ENCODE data around the gene DOLPP1. TPM values are rescaled to one million over a fixed set of nuclear protein-coding genes. Genes with fewer than 3 reads are reported as not detected.

The DOLPP1 gene
- total and polyA plus RNA-seq, 2 of the 8 experiments (the other 6 are each of a cell fraction or from before 2014, with no cell fraction given): 36.0 to 45.3 TPM

- 87% methylated on average over 8 of the region's 8 CpGs; no CpG with 5 or more reads in 1 of the 2 experiments for WGBS, 2 experiments (ENCODE audit: extremely low coverage in 1 of 2, insufficient coverage in 1 of 2, insufficient read length in 1 of 2, insufficient replicate concordance in 2 of 2, low coverage in 1 of 2, low lambda C conversion rate in 2 of 2, missing lambda C conversion rate in 1 of 2)
- H3K79me2 ChIP-seq (ENCODE audit: control insufficient read depth in 1 of 2, insufficient read depth in 2 of 2, low read length in 2 of 2): peaks cover 0 to 16% of the 10 kb centered on the region in 2 experiments; a peak in 2 of 4 replicates
- no peak overlapping the region for H2AK5ac ChIP-seq (ENCODE audit: low read depth, low read length)
- no peak overlapping the region for H2BK12ac ChIP-seq (ENCODE audit: low read depth, low read length)
- peaks cover 7% of the 10 kb centered on the region for H3K23me2 ChIP-seq (ENCODE audit: low read depth, low read length)
- no peak overlapping the region for H3K27ac ChIP-seq (ENCODE audit: low read depth, low read length)
- DNase-seq (ENCODE audit: low read depth in 1 of 2, low spot score in 2 of 2) (no peak), FAIRE-seq (no peak)
- H4K8ac ChIP-seq (ENCODE audit: extremely low read depth, insufficient read depth, low read length): no peak overlapping the region
- no peak overlapping the region for H3K4ac ChIP-seq (replicated peaks; ENCODE audit: insufficient read length, low read depth, low read length)
- no peak overlapping the region for H3K4me2 ChIP-seq (ENCODE audit: insufficient read depth in 1 of 2, low read depth in 2 of 2, low read length in 2 of 2)
- H3K9me3 ChIP-seq (ENCODE audit: insufficient read depth in 2 of 2, low read depth in 1 of 2, low read length in 1 of 2): no peaks in the 10 kb centered on the region
- no peak overlapping the region for H3K23ac ChIP-seq (ENCODE audit: insufficient read length)
- H3K56ac ChIP-seq (replicated peaks; ENCODE audit: insufficient read length, low read depth, low read length): no peak overlapping the region
- peaks cover 0 to 10% (median 5%) of the 10 kb centered on the region in 4 experiments; a peak in 5 of 7 replicates for H3K4me1 ChIP-seq (replicated peaks in 1 of 4; ENCODE audit: control insufficient read depth in 3 of 4, insufficient read depth in 4 of 4, low read length in 3 of 4)
- no peak overlapping the region for H2BK5ac ChIP-seq (ENCODE audit: low read depth, low read length)
- no peaks in the 10 kb centered on the region for H3K27me3 ChIP-seq (replicated peaks in 1 of 4; ENCODE audit: control insufficient read depth in 3 of 4, extremely low read depth in 1 of 4, insufficient read depth in 3 of 4, low read length in 3 of 4)
- no peak overlapping the region for H2AFZ ChIP-seq (ENCODE audit: low read length)
- H2BK15ac ChIP-seq (ENCODE audit: low read length): no peak overlapping the region
- no peak overlapping the region for H3K9ac ChIP-seq (replicated peaks in 1 of 4; ENCODE audit: extremely low read depth in 1 of 4, low read depth in 3 of 4, low read length in 3 of 4)
- H3K18ac ChIP-seq (ENCODE audit: extremely low read depth, low read length): no peak overlapping the region
- H3K36me3 ChIP-seq (ENCODE audit: control insufficient read depth in 2 of 4, insufficient read depth in 4 of 4, low read length in 3 of 4): no peaks in the 10 kb centered on the region
- H2BK20ac ChIP-seq (ENCODE audit: low read length): no peak overlapping the region
- no peak overlapping the region for H3K4me3 ChIP-seq (ENCODE audit: extremely low read depth in 1 of 4, insufficient read depth in 2 of 4, low read depth in 3 of 4, low read length in 4 of 4)
- peaks cover 4% of the 10 kb centered on the region for H3K79me1 ChIP-seq (ENCODE audit: low read depth, low read length)
- ChIA-PET POLR2A (ENCODE audit: partially characterized antibody) (interaction anchor here (1.2 kb wide), 1 partner anchor 11 kb away, joined by 5 read pairs; no protein-coding TSS in a partner anchor), CTCF (ENCODE audit: partially characterized antibody) (interaction anchor here (0.6 to 1.3 kb wide), 2 partner anchors 14 to 23 kb away, joined by 3 read pairs; no protein-coding TSS in a partner anchor)
- no peak overlapping the region for H4K91ac ChIP-seq (replicated peaks; ENCODE audit: insufficient read length, low read length)
- H3K14ac ChIP-seq (ENCODE audit: insufficient read length): no peak overlapping the region
- H4K20me1 ChIP-seq (replicated peaks in 1 of 2; ENCODE audit: control insufficient read depth in 1 of 2, insufficient read depth in 2 of 2, low read length in 2 of 2): peaks cover 0 to 3% of the 10 kb centered on the region in 2 experiments
- H2BK120ac ChIP-seq (replicated peaks; ENCODE audit: low read depth, low read length): no peak overlapping the region
- no peak overlapping the region for H4K5ac ChIP-seq (ENCODE audit: insufficient read length, low read depth, low read length)
- TF ChIP-seq PHF8 (conservative IDR thresholded peaks at IDR 0.05; ENCODE audit: low read depth, low read length): no peak
- TF ChIP-seq RNF2 (IDR thresholded peaks at IDR 0.05; ENCODE audit: borderline replicate concordance, low read depth, low read length, missing control alignments, poor library complexity, severe bottlenecking): no peak
- TF ChIP-seq SP2 (IDR thresholded peaks at IDR 0.05; ENCODE audit: low read length): no peak
- TF ChIP-seq KDM5A (IDR thresholded peaks at IDR 0.05; ENCODE audit: low read length): no peak
- TF ChIP-seq JUND (IDR thresholded peaks at IDR 0.05; ENCODE audit: low read length): no peak
- no peak for TF ChIP-seq CBX8 (IDR thresholded peaks at IDR 0.05; ENCODE audit: borderline replicate concordance, low read depth, low read length)
- no peak for TF ChIP-seq POLR2AphosphoS5 (IDR thresholded peaks at IDR 0.05; ENCODE audit: low read depth, low read length)
- TF ChIP-seq CHD1 (IDR thresholded peaks at IDR 0.05; ENCODE audit: low read depth, low read length): no peak
- TF ChIP-seq SUZ12 (IDR thresholded peaks at IDR 0.05; ENCODE audit: low read length): no peak
- TF ChIP-seq TBP (IDR thresholded peaks at IDR 0.05; ENCODE audit: low read depth, low read length): no peak
- TF ChIP-seq RAD21 (IDR thresholded peaks at IDR 0.05 in 1 of 2, conservative IDR thresholded peaks at IDR 0.05 in 1 of 2; ENCODE audit: low read depth in 2 of 2, low read length in 2 of 2): no peak
- TF ChIP-seq MAX (IDR thresholded peaks at IDR 0.05): no peak
- no peak for TF ChIP-seq BCL11A (IDR thresholded peaks at IDR 0.05; ENCODE audit: low read depth in 2 of 2, low read length in 2 of 2)
These were observed 47.7 kb upstream of the DOLPP1 start for GRCh38 chr9:129033216-129033615.

All from H1 (cell line).